ENCODE measurements around the gene RHOT1. TPM values are rescaled to one million over a fixed set of nuclear protein-coding genes. Genes with fewer than 3 reads are reported as not detected.

RHOT1 gene
- total RNA-seq, 1 donor from 2014 or later: 76.4 TPM

DNA sequence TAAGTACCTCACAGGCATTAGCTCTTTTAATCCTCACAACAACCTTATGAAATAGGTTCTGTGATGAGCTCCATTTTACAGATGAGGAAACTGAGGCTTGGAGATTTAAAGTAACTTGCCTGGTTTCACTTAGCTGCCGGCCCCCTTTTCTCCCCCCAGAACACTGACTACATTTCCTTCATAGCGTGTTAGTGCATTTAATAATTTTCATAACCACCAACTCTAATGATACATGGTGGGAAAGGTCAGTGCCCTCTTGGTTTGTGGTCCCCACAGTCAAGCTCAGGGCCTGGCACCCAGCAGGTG lies 16.5 kb upstream of the RHOT1 start:
- Histone ChIP-seq H3F3A (ENCODE audit: low read depth) (peaks cover 9% of the 10 kb centered on the region), H4K20me1 (ENCODE audit: low read depth) (no peaks in the 10 kb centered on the region), H3K9ac (no peak overlapping the region), H3K36me3 (no peaks in the 10 kb centered on the region), H3K4me3 (no peak overlapping the region), H3K4me2 (no peak overlapping the region), H3K27me3 (no peaks in the 10 kb centered on the region), H3K4me1 (peaks cover 8% of the 10 kb centered on the region), H3K27ac (no peak overlapping the region), H3K9me3 (ENCODE audit: low read depth) (no peaks in the 10 kb centered on the region), H2AFZ (replicated peaks) (no peak overlapping the region), H3K79me2 (ENCODE audit: low read depth) (no peaks in the 10 kb centered on the region)
- peak overlapping the region; percentile 63 for H3K4me3 Mint-ChIP-seq
- peaks cover 61% of the 10 kb centered on the region for H3K4me1 Mint-ChIP-seq
- H3K27ac Mint-ChIP-seq: peak overlapping the region; percentile 17
- H3K9me3 Mint-ChIP-seq: peaks cover 3% of the 10 kb centered on the region
- no peaks in the 10 kb centered on the region for H3K36me3 Mint-ChIP-seq
- H3K27me3 Mint-ChIP-seq (ENCODE audit: insufficient read depth, low read depth): peaks cover 10% of the 10 kb centered on the region
- TF ChIP-seq CTCF (IDR thresholded peaks at IDR 0.05): no peak
- no peak for TF ChIP-seq EZH2phosphoT487 (IDR thresholded peaks at IDR 0.05)
- no peak for DNase-seq (ENCODE audit: low spot score)

GRCh38 chr17:32126325-32126724 lies 16.0 kb upstream of the RHOT1 start:
- Histone ChIP-seq H3K79me2 (ENCODE audit: low read depth) (no peaks in the 10 kb centered on the region), H2AFZ (replicated peaks) (no peak overlapping the region), H3K27ac (no peak overlapping the region), H4K20me1 (ENCODE audit: low read depth) (no peaks in the 10 kb centered on the region), H3K9ac (no peak overlapping the region), H3K4me3 (no peak overlapping the region), H3K4me1 (peaks cover 8% of the 10 kb centered on the region), H3F3A (ENCODE audit: low read depth) (peaks cover 6% of the 10 kb centered on the region), H3K27me3 (no peaks in the 10 kb centered on the region), H3K4me2 (no peak overlapping the region), H3K9me3 (ENCODE audit: low read depth) (no peaks in the 10 kb centered on the region), H3K36me3 (no peaks in the 10 kb centered on the region)
- H3K27ac Mint-ChIP-seq: peak overlapping the region; percentile 94
- peaks cover 58% of the 10 kb centered on the region for H3K4me1 Mint-ChIP-seq
- peak overlapping the region; percentile 92 for H3K4me3 Mint-ChIP-seq
- no peak for DNase-seq (ENCODE audit: low spot score)
- H3K36me3 Mint-ChIP-seq: no peaks in the 10 kb centered on the region
- TF ChIP-seq EZH2 (IDR thresholded peaks at IDR 0.05): no peak
- TF ChIP-seq EZH2phosphoT487 (IDR thresholded peaks at IDR 0.05): no peak
- TF ChIP-seq CTCF (IDR thresholded peaks at IDR 0.05): no peak
- H3K9me3 Mint-ChIP-seq: peaks cover 5% of the 10 kb centered on the region
- peaks cover 10% of the 10 kb centered on the region for H3K27me3 Mint-ChIP-seq (ENCODE audit: insufficient read depth, low read depth)

DNA sequence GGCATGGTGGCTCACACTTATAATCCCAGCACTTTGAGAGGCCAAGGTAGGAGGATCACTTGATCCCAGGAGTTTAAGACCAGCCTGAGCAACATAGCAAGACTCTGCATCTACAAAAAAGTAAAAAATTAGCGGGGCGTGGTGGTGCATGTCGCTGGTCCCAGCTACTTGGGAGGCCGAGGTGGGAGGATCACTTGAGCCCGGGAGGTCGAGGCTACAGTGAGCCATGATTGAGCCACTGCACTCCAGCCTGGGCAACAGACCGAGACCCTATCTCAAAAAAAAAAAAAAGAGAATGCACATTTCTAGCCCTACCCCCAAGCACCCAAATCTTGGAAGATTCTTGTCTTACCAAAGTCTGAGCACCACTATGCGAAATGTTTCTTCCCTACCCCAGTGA lies 15.6 kb upstream of the RHOT1 start:
- peaks cover 2% of the 10 kb centered on the region for H3K36me3 Mint-ChIP-seq
- H3K27me3 Mint-ChIP-seq (ENCODE audit: insufficient read depth, low read depth): peaks cover 10% of the 10 kb centered on the region
- no peak overlapping the region for H3K27ac ChIP-seq
- H3K9ac ChIP-seq: no peak overlapping the region
- peak overlapping the region; percentile 96 for H2AFZ ChIP-seq (replicated peaks)
- no peaks in the 10 kb centered on the region for H4K20me1 ChIP-seq (ENCODE audit: low read depth)
- H3K9me3 ChIP-seq (ENCODE audit: low read depth): no peaks in the 10 kb centered on the region
- peak overlapping the region; percentile 94 for H3K27ac Mint-ChIP-seq
- no peaks in the 10 kb centered on the region for H3K79me2 ChIP-seq (ENCODE audit: low read depth)
- no peaks in the 10 kb centered on the region for H3K36me3 ChIP-seq
- no peak for DNase-seq (ENCODE audit: low spot score)
- H3F3A ChIP-seq (ENCODE audit: low read depth): peaks cover 6% of the 10 kb centered on the region
- peak overlapping the region; percentile 53 for H3K4me3 ChIP-seq
- peak overlapping the region; percentile 92 for H3K4me3 Mint-ChIP-seq
- no peaks in the 10 kb centered on the region for H3K27me3 ChIP-seq
- peaks cover 58% of the 10 kb centered on the region for H3K4me1 Mint-ChIP-seq
- TF ChIP-seq EZH2 (IDR thresholded peaks at IDR 0.05) (no peak), CTCF (IDR thresholded peaks at IDR 0.05) (no peak)
- H3K4me1 ChIP-seq: peaks cover 8% of the 10 kb centered on the region
- H3K9me3 Mint-ChIP-seq: peaks cover 8% of the 10 kb centered on the region
- H3K4me2 ChIP-seq: peak overlapping the region; percentile 80

All from neural progenitor cell (in vitro differentiated cells).